Subcutaneous adipose tissue (tissue), 4 donors: Measurements from ENCODE around the gene SHC4. TPM values are rescaled to one million over a fixed set of nuclear protein-coding genes. Genes with fewer than 3 reads are reported as not detected.

Experiments
- total RNA-seq, 4 donors: library from RNA; depleted of rRNA; stranded (reverse); fragments of >200 nt; gene quantifications; one replicate each; pipeline ENCODE4 v1.1.0, GENCODE V29; 2016
- TF ChIP-seq, protein P1 (sequence below): fragments of 450-650 bp; IDR thresholded peaks from one replicate; pipeline ENCODE4 v1.5.1; 2016; ENCODE audit warnings: low read depth, mild to moderate bottlenecking, control low read depth, antibody characterized with exemption, moderate library complexity

The SHC4 gene
- total RNA-seq, 4 donors from 2014 or later, result 0.38 to 0.85 TPM; not detected in 2

GRCh38 chr15:48937886-48938285 lies 25.8 kb downstream of the SHC4 start:
- TF ChIP-seq, protein P1, sequence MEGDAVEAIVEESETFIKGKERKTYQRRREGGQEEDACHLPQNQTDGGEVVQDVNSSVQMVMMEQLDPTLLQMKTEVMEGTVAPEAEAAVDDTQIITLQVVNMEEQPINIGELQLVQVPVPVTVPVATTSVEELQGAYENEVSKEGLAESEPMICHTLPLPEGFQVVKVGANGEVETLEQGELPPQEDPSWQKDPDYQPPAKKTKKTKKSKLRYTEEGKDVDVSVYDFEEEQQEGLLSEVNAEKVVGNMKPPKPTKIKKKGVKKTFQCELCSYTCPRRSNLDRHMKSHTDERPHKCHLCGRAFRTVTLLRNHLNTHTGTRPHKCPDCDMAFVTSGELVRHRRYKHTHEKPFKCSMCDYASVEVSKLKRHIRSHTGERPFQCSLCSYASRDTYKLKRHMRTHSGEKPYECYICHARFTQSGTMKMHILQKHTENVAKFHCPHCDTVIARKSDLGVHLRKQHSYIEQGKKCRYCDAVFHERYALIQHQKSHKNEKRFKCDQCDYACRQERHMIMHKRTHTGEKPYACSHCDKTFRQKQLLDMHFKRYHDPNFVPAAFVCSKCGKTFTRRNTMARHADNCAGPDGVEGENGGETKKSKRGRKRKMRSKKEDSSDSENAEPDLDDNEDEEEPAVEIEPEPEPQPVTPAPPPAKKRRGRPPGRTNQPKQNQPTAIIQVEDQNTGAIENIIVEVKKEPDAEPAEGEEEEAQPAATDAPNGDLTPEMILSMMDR, result no peak

GRCh38 chr15:48936666-48937065 lies 27.1 kb downstream of the SHC4 start:
- TF ChIP-seq, protein P1, result no peak

GRCh38 chr15:48935236-48935635 lies 28.5 kb downstream of the SHC4 start:
- TF ChIP-seq, protein P1, result no peak

GRCh38 chr15:48930735-48931134 lies 33.0 kb downstream of the SHC4 start:
- TF ChIP-seq, protein P1, result no peak

- TF ChIP-seq, protein P1, result no peak
Measured at GRCh38 chr15:48929661-48930060, 34.1 kb downstream of the SHC4 start.

- TF ChIP-seq, protein P1, result no peak
Measured at GRCh38 chr15:48928877-48929538, 34.7 kb downstream of the SHC4 start.

GRCh38 chr15:48925714-48926223 lies 38.0 kb downstream of the SHC4 start:
- TF ChIP-seq, protein P1, result no peak
